ENCODE data around the gene SLX9.
"Not testable (repeated sequence)": the region's sequence is repeated elsewhere in the genome, so short reads cannot be mapped to it uniquely, and the experiment has no call there.

Gene SLX9

GRCh38 chr21:44916965-44917364 is 22.9 kb upstream of the SLX9 start:
- DNase-seq (ENCODE audit: low spot score): no peak

- no peak for DNase-seq (ENCODE audit: low spot score)
These were observed 22.3 kb upstream of the SLX9 start for GRCh38 chr21:44917446-44918106.

DNA sequence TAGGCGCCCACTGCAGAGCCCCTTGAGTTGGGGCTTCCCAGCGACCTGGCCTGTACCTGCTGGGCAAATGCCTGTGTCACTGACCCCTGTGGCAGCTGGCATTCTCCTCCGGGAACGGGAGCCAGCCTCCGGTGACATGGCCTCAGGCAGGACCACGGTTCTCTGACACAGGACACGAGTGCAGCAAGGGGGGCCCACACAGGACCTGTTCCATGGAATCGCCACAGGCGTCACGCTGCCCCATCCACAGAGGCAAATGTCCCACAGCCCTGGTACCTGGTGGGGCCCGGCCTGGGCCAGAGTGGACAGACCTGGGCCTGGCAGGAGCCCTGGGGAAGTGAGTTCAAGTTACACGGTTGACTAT is 21.7 kb upstream of the SLX9 start:
- no peak for DNase-seq (ENCODE audit: low spot score)

GRCh38 chr21:44918581-44919033 is 21.2 kb upstream of the SLX9 start:
- no peak for DNase-seq (ENCODE audit: low spot score)

DNA sequence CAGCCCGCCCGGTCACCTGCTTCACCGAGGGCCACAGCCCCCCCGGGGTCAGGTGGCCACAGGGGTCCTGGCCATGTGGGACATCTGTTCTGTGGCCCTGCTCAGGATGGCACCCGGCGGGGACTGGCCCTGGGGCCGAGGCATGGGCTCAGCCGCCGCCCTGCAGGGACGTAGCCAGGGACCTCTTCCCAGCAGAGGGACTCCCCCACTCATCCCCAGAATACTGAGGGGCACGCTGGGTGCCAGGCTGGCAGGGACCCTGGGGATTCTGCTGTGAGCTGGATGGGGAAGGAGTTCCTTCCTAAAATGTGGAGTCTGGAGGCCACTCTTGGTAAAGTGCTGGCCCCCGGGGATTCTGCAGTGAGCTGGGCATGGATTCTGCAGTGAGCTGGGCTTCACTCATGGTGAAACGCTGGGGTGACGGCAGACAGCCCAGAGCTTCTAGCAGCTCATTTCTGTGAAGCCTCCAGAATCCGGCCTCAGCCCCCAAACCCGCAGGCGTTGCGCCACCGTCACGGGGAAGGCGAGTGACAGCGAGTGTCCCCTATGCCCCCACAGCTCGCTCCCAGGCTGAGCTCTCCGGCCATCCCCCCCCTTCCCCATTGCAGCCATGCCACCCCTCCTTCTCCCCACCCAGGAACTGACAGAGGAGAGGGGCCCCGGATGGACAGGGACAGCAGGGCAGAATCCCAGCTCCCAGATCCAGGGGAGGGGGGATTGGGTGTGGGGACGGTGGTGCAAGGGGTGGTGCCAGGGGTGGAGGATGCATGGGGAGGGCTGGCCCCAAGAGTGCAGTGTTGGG is 20.5 kb upstream of the SLX9 start:
- no peak for DNase-seq (ENCODE audit: low spot score)

GRCh38 chr21:44919913-44920693 is 19.7 kb upstream of the SLX9 start:
- no peak for DNase-seq (ENCODE audit: low spot score)

GRCh38 chr21:44920694-44921604 is 18.9 kb upstream of the SLX9 start, which contains the start of gene ITGB2:
Gene ITGB2, minus strand, starts transcription at chr21:44920899. Its CDS starts 10,117 bp downstream, at chr21:44910782.
- DNase-seq (ENCODE audit: low spot score): peak; percentile 54

- DNase-seq (ENCODE audit: low spot score): no peak
These were observed 17.9 kb upstream of the SLX9 start for GRCh38 chr21:44921928-44922327.

GRCh38 chr21:44923480-44924084 is 16.2 kb upstream of the SLX9 start:
- no peak for DNase-seq (ENCODE audit: low spot score)

DNA sequence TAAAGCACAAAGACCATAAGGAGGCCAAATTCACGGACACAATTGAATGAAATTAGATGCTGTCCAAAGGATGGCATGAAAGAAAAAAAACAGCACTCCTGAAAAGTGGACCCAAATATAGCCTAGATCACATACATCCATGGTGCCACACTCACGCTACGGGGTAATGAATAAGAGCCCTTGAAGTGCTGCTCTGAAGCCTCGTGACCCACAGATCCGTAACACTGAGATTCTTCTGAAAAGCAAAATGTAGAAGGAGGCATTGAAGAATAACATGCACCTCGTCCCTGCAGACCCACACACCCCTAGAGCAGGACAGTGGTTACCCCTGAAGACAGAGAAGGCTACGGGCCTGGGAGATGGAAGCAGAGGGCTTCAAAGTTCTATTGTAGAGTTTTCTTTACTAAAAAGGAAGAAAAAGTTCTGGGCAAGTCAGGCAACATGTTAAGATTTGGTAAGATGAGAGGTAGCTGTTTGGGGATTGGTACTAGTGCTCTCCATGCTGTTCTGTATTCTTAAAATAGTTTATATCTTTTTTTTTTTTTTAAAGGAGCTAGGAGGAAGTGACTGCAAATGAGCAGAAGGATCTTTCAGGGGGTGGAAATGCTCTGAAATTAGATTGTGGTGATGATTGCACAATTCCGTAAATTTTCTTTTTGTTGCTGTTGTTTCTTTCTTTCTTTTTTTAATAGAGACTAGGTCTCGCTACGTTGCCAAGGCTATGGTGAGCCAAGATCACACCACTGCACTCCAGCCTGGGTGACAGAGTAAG is 15.0 kb upstream of the SLX9 start:
- no peak for DNase-seq (ENCODE audit: low spot score)

DNA sequence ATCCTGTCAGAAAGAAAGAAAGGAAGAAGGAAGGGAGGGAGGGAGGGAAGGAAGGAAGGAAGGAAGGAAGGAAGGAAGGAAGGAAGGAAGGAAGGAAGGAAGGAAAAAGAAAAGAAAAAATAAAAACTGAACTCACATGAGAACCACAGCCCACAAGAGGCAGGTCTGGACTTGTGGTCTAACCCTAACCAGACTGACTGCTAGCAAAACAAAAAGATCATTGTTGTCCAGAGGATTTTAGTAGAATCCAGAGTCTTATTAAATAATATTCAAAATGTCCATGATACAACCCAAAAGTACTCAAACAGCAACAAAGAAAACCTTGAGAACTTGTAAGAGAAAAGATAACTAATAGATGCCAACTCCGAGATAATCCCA is 14.5 kb upstream of the SLX9 start:
- DNase-seq (ENCODE audit: low spot score): no peak

GRCh38 chr21:44926331-44927101 is 13.3 kb upstream of the SLX9 start:
- no peak for DNase-seq (ENCODE audit: low spot score)

DNA sequence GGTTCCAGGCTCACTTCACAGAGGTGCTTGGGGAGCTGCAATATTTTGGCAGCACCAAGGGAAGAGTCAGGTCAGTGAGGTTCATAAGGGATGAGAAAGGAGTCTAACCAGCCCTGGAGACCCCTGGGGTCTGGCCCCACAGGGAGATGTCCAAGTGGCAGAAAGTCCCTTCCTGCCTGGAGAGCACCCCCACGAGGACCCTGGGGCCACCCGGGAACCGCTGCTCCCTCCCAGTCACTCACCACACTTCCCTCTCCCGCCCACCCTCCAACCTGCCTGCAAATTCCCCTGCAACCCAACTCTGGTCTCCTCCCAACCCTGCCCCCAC is 12.6 kb upstream of the SLX9 start:
- no peak for DNase-seq (ENCODE audit: low spot score)

DNA sequence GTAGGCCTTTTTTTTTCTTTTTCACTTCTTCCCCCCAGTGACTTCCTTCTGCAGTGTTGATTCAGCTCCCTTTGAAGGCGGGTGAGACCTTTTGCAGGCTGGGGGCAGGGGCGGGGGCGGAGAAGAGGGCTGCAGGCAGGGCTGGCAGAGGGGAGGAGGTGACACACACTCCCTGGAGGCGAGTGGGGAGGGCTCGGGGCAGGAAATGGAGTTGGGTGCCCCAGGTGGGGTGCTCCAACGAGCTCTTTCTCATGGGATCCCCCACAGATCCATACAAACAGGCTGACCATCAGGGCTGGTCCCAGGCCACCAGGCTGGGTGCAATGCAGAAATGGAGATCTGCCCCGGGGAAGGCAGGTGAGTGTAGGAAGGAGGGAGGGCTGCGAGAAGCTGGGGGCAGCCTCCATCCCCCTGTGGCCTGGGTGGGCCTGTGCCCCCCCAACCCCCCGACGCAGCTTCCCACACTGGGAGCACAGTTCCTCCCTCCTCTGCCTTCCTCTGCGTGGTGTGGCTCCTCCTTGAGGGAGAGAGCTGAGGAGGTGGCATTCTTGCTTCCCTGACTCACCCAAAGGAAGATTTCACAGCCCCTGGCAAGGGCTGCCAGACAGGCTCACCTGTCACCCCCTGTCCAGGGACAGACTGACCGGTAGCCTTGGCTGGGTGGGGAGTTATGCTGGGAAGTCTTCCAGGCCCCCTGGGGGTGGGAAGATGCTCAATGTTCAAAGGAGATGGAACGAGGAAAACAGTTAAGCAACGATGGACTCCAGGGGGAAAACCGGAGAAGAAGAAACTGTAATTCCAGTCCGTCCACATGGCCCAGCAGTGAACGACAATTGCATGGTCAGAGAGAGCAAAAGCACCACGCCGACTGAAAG is 12.0 kb upstream of the SLX9 start:
- DNase-seq (ENCODE audit: low spot score): no peak

- DNase-seq (ENCODE audit: low spot score): not testable (repeated sequence)
These were observed 11.2 kb upstream of the SLX9 start for GRCh38 chr21:44928500-44929241.

GRCh38 chr21:44929242-44929798 is 10.5 kb upstream of the SLX9 start:
- DNase-seq (ENCODE audit: low spot score): no peak

- DNase-seq (ENCODE audit: low spot score): no peak
These were observed 9.9 kb upstream of the SLX9 start for GRCh38 chr21:44929799-44930542.

All from NAMALWA (cell line).